Natural killer cell (primary cell): ENCODE measurements around the gene PCNX1. TPM values are rescaled to one million over a fixed set of nuclear protein-coding genes. Genes with fewer than 3 reads are reported as not detected.

ENCODE experiments used
- ATAC-seq, 3 donors: fragments of 150-1000 bp in 2 of 3; fragments of 200-7000 bp in 1 of 3; cut with Tn5 transposase; 1 replicate in 1 of 3; 2 replicates in 2 of 3; pipeline ENCODE4 v1.10.0; 2021; ENCODE audit warnings: mild to moderate bottlenecking in 2 of 3, moderate library complexity in 2 of 3
- DNase-seq, 2 donors: peaks; one replicate each; pipeline versions ENCODE4 v3.0.0 to v3.0.0-alpha.2; 2013 to 2021; ENCODE audit warnings: mixed read lengths in 1 of 2
- H3K27ac ChIP-seq: one replicate; pipeline ENCODE4 v1.5.1; 2013; ENCODE audit warnings: mild to moderate bottlenecking, low read length
- H3K27me3 ChIP-seq: one replicate; pipeline ENCODE4 v1.6.1; 2013; ENCODE audit warnings: low read length; ENCODE audit not compliant: control insufficient read depth, insufficient read depth
- H3K36me3 ChIP-seq: one replicate; pipeline ENCODE4 v1.6.1; 2013; ENCODE audit warnings: low read length; ENCODE audit not compliant: control insufficient read depth, insufficient read depth
- H3K4me1 ChIP-seq: one replicate; pipeline ENCODE4 v1.6.1; 2013; ENCODE audit warnings: low read length; ENCODE audit not compliant: control insufficient read depth, insufficient read depth
- H3K4me3 ChIP-seq: one replicate; pipeline ENCODE4 v1.5.1; 2013; ENCODE audit warnings: low read length
- H3K9me3 ChIP-seq: one replicate; pipeline ENCODE4 v1.6.1; 2013; ENCODE audit warnings: low read length; ENCODE audit not compliant: control insufficient read depth, insufficient read depth
- H3K27ac Mint-ChIP-seq, 2 donors: one replicate each; pipeline ENCODE4 v1.8.0; 2022; ENCODE audit warnings: mild to moderate bottlenecking in 2 of 2, mixed read lengths in 2 of 2, moderate library complexity in 1 of 2
- H3K27me3 Mint-ChIP-seq, 2 donors: one replicate each; pipeline ENCODE4 v1.8.0; 2022; ENCODE audit warnings: low read depth in 2 of 2, mixed read lengths in 2 of 2
- H3K36me3 Mint-ChIP-seq: one replicate; pipeline ENCODE4 v1.8.0; 2022; ENCODE audit warnings: mixed read lengths
- H3K4me1 Mint-ChIP-seq, 2 donors: one replicate each; pipeline ENCODE4 v1.8.0; 2022; ENCODE audit warnings: mixed read lengths in 2 of 2
- H3K4me3 Mint-ChIP-seq: one replicate; pipeline ENCODE4 v1.8.0; 2022; ENCODE audit warnings: mild to moderate bottlenecking, moderate library complexity, mixed read lengths
- H3K9me3 Mint-ChIP-seq, 2 donors: one replicate each; pipeline ENCODE4 v1.8.0; 2022; ENCODE audit warnings: mixed read lengths in 2 of 2
- WGBS: methylation state at CpG from one replicate; pipeline ENCODE4 v1.1.7; 2013; ENCODE audit warnings: missing lambda C conversion rate; ENCODE audit not compliant: insufficient coverage; 5-methylcytosine and 5-hydroxymethylcytosine counted together
- intact Hi-C: fragments of 100-400 bp; cut with micrococcal nuclease; formaldehyde crosslinking; loops from one replicate; pipeline ENCODE4 v1.14.2; 2022
- total RNA-seq, 4 donors: library from RNA; stranded (reverse); fragments of 120-200 nt in 1 of 4; gene quantifications; one replicate each; pipeline versions ENCODE4 v1.2.3 to v1.2.4, GENCODE V29; 2013 to 2022
- TF ChIP-seq, protein P1 (sequence below): fragments of 200-600 bp; IDR thresholded peaks from one replicate; pipeline ENCODE4 v1.8.0; 2022; ENCODE audit warnings: antibody characterized with exemption

The PCNX1 gene
- total RNA-seq, 3 donors from 2014 or later (not counting 1 experiment from before 2014, with no cell fraction given) = 79.8 to 124 (median 119) TPM

DNA sequence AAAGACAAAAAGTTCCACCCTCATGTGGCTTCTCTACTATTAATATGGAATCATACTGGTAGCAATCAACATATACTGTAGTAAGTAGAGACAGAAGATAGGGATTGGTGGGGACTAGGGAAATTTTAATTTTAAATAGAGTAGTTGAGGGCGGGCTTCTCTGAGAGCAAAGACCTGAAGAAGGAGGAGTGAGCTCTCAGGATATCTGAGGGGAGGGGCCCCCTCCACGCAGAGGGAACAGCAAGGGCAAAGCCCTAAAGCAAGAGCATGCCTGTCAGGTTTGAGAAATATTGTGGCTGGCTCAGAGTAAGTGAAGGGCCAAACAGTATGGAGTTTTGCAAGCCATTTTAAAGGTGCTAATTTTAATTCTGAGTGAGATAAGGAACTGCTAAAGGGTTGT is 64.3 kb downstream of the PCNX1 start:
- Mint-ChIP-seq H3K4me3 (no peak overlapping the region), H3K27ac (peak overlapping the region; percentile 6 to 68), H3K36me3 (no peaks in the 10 kb centered on the region), H3K27me3 (no peaks in the 10 kb centered on the region), H3K9me3 (no peaks in the 10 kb centered on the region), H3K4me1 (peaks cover 14 to 16% of the 10 kb centered on the region in 2 donors)
- WGBS = 85% methylated on average over 2 of the region's 2 CpGs
- intact Hi-C loops = loop anchor here (5.0 kb wide), 2 partner anchors 84 to 1154 kb away; no protein-coding TSS in a partner anchor
- no peak for DNase-seq
- H3K4me3 ChIP-seq = no peak overlapping the region
- no peak overlapping the region for H3K27ac ChIP-seq
- H3K27me3 ChIP-seq = no peaks in the 10 kb centered on the region
- ATAC-seq = no peak
- H3K36me3 ChIP-seq = peaks cover 19% of the 10 kb centered on the region
- peaks cover 3% of the 10 kb centered on the region for H3K4me1 ChIP-seq
- no peaks in the 10 kb centered on the region for H3K9me3 ChIP-seq
- TF ChIP-seq, protein P1, sequence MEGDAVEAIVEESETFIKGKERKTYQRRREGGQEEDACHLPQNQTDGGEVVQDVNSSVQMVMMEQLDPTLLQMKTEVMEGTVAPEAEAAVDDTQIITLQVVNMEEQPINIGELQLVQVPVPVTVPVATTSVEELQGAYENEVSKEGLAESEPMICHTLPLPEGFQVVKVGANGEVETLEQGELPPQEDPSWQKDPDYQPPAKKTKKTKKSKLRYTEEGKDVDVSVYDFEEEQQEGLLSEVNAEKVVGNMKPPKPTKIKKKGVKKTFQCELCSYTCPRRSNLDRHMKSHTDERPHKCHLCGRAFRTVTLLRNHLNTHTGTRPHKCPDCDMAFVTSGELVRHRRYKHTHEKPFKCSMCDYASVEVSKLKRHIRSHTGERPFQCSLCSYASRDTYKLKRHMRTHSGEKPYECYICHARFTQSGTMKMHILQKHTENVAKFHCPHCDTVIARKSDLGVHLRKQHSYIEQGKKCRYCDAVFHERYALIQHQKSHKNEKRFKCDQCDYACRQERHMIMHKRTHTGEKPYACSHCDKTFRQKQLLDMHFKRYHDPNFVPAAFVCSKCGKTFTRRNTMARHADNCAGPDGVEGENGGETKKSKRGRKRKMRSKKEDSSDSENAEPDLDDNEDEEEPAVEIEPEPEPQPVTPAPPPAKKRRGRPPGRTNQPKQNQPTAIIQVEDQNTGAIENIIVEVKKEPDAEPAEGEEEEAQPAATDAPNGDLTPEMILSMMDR = no peak

DNA sequence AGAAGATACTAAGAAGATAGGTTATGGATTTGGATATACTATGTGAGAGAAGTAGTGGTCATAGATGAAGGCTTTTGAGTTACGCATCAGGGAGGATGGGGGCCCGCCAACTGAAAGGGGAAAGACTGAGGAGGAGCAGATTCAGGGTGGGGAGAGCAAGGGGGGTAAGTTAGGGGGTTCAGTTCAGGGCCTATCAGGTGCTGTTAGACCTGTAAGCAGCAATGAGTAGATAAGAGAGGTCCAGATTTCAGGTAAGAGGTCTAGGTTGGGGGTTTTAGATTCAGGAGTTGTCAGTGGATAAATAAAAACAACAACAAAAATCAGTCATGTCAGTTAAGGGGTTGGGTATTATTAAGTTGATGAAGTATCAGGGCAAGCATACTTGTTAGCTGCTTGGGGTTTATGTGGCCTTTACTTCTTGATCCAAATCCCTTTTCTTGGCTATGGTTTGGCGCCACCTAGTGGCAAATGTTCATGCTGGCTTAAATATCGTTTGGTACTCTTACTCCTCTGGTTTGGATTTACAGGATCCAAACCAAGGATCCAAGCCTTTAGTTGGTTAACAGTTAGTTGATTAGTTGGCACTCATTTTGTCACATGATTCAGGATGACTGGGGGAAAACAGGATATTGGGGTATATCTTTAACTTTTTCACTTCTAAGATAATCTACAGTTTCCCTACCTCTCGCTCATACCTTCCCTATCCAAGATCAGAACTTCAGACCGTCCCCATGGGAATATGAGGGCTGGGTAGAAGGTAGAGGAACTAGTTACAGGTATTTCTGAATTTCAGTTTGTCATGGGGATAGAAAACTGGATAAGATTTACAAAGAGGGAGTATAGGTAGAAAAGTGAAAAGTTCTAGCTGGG is 65.1 kb downstream of the PCNX1 start:
- peak; percentile 86 to 93 (median 87) for ATAC-seq
- TF ChIP-seq, protein P1 = peak; percentile 90
- Histone ChIP-seq H3K36me3 (peaks cover 27% of the 10 kb centered on the region), H3K27me3 (no peaks in the 10 kb centered on the region), H3K4me3 (no peak overlapping the region), H3K4me1 (peaks cover 3% of the 10 kb centered on the region), H3K27ac (no peak overlapping the region), H3K9me3 (no peaks in the 10 kb centered on the region)
- intact Hi-C loops = loop anchor here (1.0 to 5.0 kb wide), 6 partner anchors 39 to 1155 kb away; partner anchors contain the start of gene PCNX1
- 46% methylated on average over 4 of the region's 6 CpGs for WGBS
- Mint-ChIP-seq H3K4me1 (peaks cover 14 to 16% of the 10 kb centered on the region in 2 donors), H3K9me3 (no peaks in the 10 kb centered on the region), H3K36me3 (peaks cover 8% of the 10 kb centered on the region), H3K4me3 (no peak overlapping the region), H3K27me3 (no peaks in the 10 kb centered on the region), H3K27ac (peak overlapping the region; percentile 0 to 68)
- DNase-seq = peak; percentile 75 to 93

DNA sequence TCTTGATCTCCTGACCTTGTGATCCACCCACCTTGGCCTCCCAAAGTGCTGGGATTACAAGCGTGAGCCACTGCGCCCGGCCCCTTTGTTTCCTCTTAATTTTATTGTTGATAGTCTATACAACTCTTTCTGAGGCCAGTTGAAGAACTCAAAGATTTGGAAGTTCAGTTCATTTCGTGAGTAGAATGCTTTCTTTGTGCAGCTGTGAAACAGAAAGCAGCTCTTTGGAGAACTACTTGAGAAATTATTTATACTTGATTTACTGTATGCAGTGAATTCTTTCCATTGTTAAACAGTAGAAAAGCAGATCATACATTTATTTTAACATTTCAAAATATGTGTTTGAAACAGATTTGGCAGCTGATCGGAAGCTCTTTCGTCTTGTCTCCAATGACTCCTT is 69.3 kb downstream of the PCNX1 start:
- Mint-ChIP-seq H3K27ac (peak overlapping the region; percentile 4 to 61), H3K27me3 (no peaks in the 10 kb centered on the region), H3K36me3 (peaks cover 18% of the 10 kb centered on the region), H3K9me3 (no peaks in the 10 kb centered on the region), H3K4me3 (no peak overlapping the region), H3K4me1 (peaks cover 27 to 28% of the 10 kb centered on the region in 2 donors)
- Histone ChIP-seq H3K4me3 (no peak overlapping the region), H3K4me1 (peaks cover 3% of the 10 kb centered on the region), H3K36me3 (peaks cover 30% of the 10 kb centered on the region), H3K27ac (no peak overlapping the region), H3K27me3 (no peaks in the 10 kb centered on the region), H3K9me3 (no peaks in the 10 kb centered on the region)
- intact Hi-C loops = no loop called here
- 95% methylated on average over 5 of the region's 6 CpGs for WGBS
- ATAC-seq (no peak), DNase-seq (no peak)
- TF ChIP-seq, protein P1 = no peak
